Liver (tissue), 9 donors: Measurements from ENCODE around the gene MAP7D3. TPM values are rescaled to one million over a fixed set of nuclear protein-coding genes. Genes with fewer than 3 reads are reported as not detected.

ENCODE experiments used
- DNase-seq: peaks from one replicate; pipeline ENCODE4 v3.0.0-alpha.2; 2017; ENCODE audit warnings: low spot score
- H3K27ac ChIP-seq, 2 donors: one replicate each; pipeline ENCODE4 v1.7.0; 2013; ENCODE audit warnings: inconsistent platforms in 2 of 2, low read length in 2 of 2, control low read depth in 1 of 2, low read depth in 1 of 2, mild to moderate bottlenecking in 1 of 2
- H3K27me3 ChIP-seq, 4 donors: one replicate each; pipeline versions ENCODE4 v1.6.1 to v1.7.0; 2013; ENCODE audit warnings: low read length in 3 of 4, inconsistent platforms in 1 of 4, mild to moderate bottlenecking in 1 of 4, moderate library complexity in 1 of 4; ENCODE audit not compliant: control insufficient read depth in 4 of 4, insufficient read depth in 4 of 4
- H3K36me3 ChIP-seq, 4 donors: one replicate each; pipeline versions ENCODE4 v1.6.1 to v1.7.0; 2013; ENCODE audit warnings: low read length in 3 of 4, mild to moderate bottlenecking in 3 of 4, low read depth in 1 of 4, moderate library complexity in 1 of 4; ENCODE audit not compliant: control insufficient read depth in 4 of 4, insufficient read depth in 3 of 4
- H3K4me1 ChIP-seq, 4 donors: one replicate each; pipeline versions ENCODE4 v1.6.1 to v1.7.0; 2013; ENCODE audit warnings: low read length in 3 of 4, mild to moderate bottlenecking in 3 of 4, moderate library complexity in 1 of 4; ENCODE audit not compliant: control insufficient read depth in 4 of 4, insufficient read depth in 4 of 4
- H3K4me3 ChIP-seq, 3 donors: one replicate each; pipeline versions ENCODE4 v1.6.1 to v1.7.0; 2013; ENCODE audit warnings: low read length in 3 of 3, control low read depth in 1 of 3, low read depth in 1 of 3, mild to moderate bottlenecking in 1 of 3
- H3K9ac ChIP-seq, 2 donors: one replicate each; pipeline ENCODE4 v1.7.0; 2013; ENCODE audit warnings: low read length in 2 of 2, mild to moderate bottlenecking in 2 of 2, moderate library complexity in 2 of 2, control low read depth in 1 of 2, low read depth in 1 of 2
- H3K9me3 ChIP-seq, 4 donors: one replicate each; pipeline versions ENCODE4 v1.6.1 to v1.7.0; 2013; ENCODE audit warnings: low read length in 3 of 4; ENCODE audit not compliant: control insufficient read depth in 4 of 4
- ATF3 ChIP-seq: IDR thresholded peaks from 2 replicates; pipeline ENCODE4 v1.6.1; 2016; ENCODE audit warnings: antibody characterized with exemption
- CTCF ChIP-seq: fragments of 150-350 bp; IDR thresholded peaks from 2 replicates; pipeline ENCODE4 v1.5.1; 2017; ENCODE audit warnings: improper control_type of control experiment, low read depth, low read length; ENCODE audit not compliant: missing input control
- EGR1 ChIP-seq, 2 donors: IDR thresholded peaks; 2 replicates each; pipeline ENCODE4 v1.6.1; 2016 to 2018; ENCODE audit warnings: antibody characterized with exemption in 2 of 2, low read depth in 2 of 2
- FOXA1 ChIP-seq: IDR thresholded peaks from 2 replicates; pipeline ENCODE4 v1.6.1; 2016; ENCODE audit warnings: antibody characterized with exemption
- FOXA2 ChIP-seq: IDR thresholded peaks from 2 replicates; pipeline ENCODE4 v1.6.1; 2016; ENCODE audit warnings: antibody characterized with exemption
- HNF4G ChIP-seq: IDR thresholded peaks from 2 replicates; pipeline ENCODE4 v1.6.1; 2016; ENCODE audit warnings: antibody characterized with exemption
- JUND ChIP-seq, 2 donors: IDR thresholded peaks; 2 replicates each; pipeline ENCODE4 v1.6.1; 2016; ENCODE audit warnings: antibody characterized with exemption in 2 of 2
- MAX ChIP-seq: IDR thresholded peaks from 2 replicates; pipeline ENCODE4 v1.6.1; 2016; ENCODE audit warnings: antibody characterized with exemption
- REST ChIP-seq: IDR thresholded peaks from 2 replicates; pipeline ENCODE4 v1.6.1; 2016; ENCODE audit warnings: antibody characterized with exemption, mild to moderate bottlenecking
- RXRA ChIP-seq, 2 donors: IDR thresholded peaks; 2 replicates each; pipeline ENCODE4 v1.6.1; 2017 to 2018; ENCODE audit warnings: antibody characterized with exemption in 2 of 2, mild to moderate bottlenecking in 1 of 2
- SP1 ChIP-seq: IDR thresholded peaks from 2 replicates; pipeline ENCODE4 v1.6.1; 2018; ENCODE audit warnings: antibody characterized with exemption, mild to moderate bottlenecking
- TAF1 ChIP-seq: conservative IDR thresholded peaks from 2 replicates; pipeline ENCODE4 v1.6.1; 2016; ENCODE audit warnings: antibody characterized with exemption, mild to moderate bottlenecking
- ZBTB33 ChIP-seq: IDR thresholded peaks from 2 replicates; pipeline ENCODE4 v1.6.1; 2016; ENCODE audit warnings: antibody characterized with exemption
- WGBS: extraction: QIAGEN DNeasy Blood & Tissue Kit; methylation state at CpG from one replicate; pipeline ENCODE4 v1.1.7; 2013; 5-methylcytosine and 5-hydroxymethylcytosine counted together
- polyA plus RNA-seq, 2 donors: library from polyadenylated mRNA; stranded (reverse) in 1 of 2; unstranded in 1 of 2; fragments of 200-250 nt in 1 of 2; fragments of >200 nt in 1 of 2; fragmentation: Nextera tagmentation in 1 of 2; extraction: Ambion mirVana in 1 of 2; gene quantifications; one replicate each; pipeline versions ENCODE4 v1.2.1 to v1.2.3, GENCODE V29; 2013 to 2015
- total RNA-seq, 2 donors: library from RNA; depleted of rRNA; stranded (reverse); fragments of >200 nt; gene quantifications; one replicate each; pipeline ENCODE4 v1.2.3, GENCODE V29; 2014
- donor health status: healthy.
- donor health status: healthy.
- donor health status: healthy.
- donor health status: healthy.
- donor health status: healthy.

Gene MAP7D3
- total and polyA plus RNA-seq, 4 donors: 1.6 to 4.4 (median 3.1) TPM

GRCh38 chrX:136204571-136204970, 46.6 kb downstream of the MAP7D3 start:
- DNase-seq: no peak
- Histone ChIP-seq H3K9me3 (no peaks in the 10 kb centered on the region), H3K27ac (no peak overlapping the region), H3K27me3 (no peaks in the 10 kb centered on the region), H3K4me3 (no peak overlapping the region), H3K36me3 (no peaks in the 10 kb centered on the region), H3K9ac (no peak overlapping the region), H3K4me1 (peaks cover 0 to 3% (median 2%) of the 10 kb centered on the region in 4 donors)
- 59% methylated on average over 2 of the region's 2 CpGs for WGBS
- TF ChIP-seq SP1: peak; percentile 21
- no peak for TF ChIP-seq ZBTB33
- TF ChIP-seq TAF1: no peak
- TF ChIP-seq FOXA1: no peak
- TF ChIP-seq MAX: no peak
- TF ChIP-seq REST: no peak
- TF ChIP-seq EGR1 (IDR thresholded peaks at IDR 0.05; ENCODE audit: low read depth in 2 of 2): no peak

GRCh38 chrX:136203951-136204350, 47.2 kb downstream of the MAP7D3 start:
- H3K36me3 ChIP-seq: no peaks in the 10 kb centered on the region
- no peak overlapping the region for H3K9ac ChIP-seq
- H3K9me3 ChIP-seq: no peaks in the 10 kb centered on the region
- no peaks in the 10 kb centered on the region for H3K27me3 ChIP-seq
- WGBS: 60% methylated on average over 3 of the region's 3 CpGs
- H3K4me3 ChIP-seq: no peak overlapping the region
- TF ChIP-seq FOXA1 (no peak), FOXA2 (no peak), HNF4G (no peak), RXRA (IDR thresholded peaks at IDR 0.05) (no peak), CTCF (no peak), JUND (IDR thresholded peaks at IDR 0.05) (no peak), ATF3 (no peak)
- no peak for DNase-seq
- H3K27ac ChIP-seq: peak overlapping the region in 1 of 2 donors; percentile 12
- H3K4me1 ChIP-seq: peaks cover 0 to 3% (median 2%) of the 10 kb centered on the region in 4 donors
